GM18502 (cell line): ENCODE measurements around the gene CATSPERD.

Experiments
- ATAC-seq: cut with Tn5 transposase; IDR thresholded peaks from one replicate; pipeline ENCODE4 v1.9.1; 2021; ENCODE audit warnings: mild to moderate bottlenecking; ENCODE audit not compliant: unreplicated experiment, poor library complexity

CATSPERD gene

DNA sequence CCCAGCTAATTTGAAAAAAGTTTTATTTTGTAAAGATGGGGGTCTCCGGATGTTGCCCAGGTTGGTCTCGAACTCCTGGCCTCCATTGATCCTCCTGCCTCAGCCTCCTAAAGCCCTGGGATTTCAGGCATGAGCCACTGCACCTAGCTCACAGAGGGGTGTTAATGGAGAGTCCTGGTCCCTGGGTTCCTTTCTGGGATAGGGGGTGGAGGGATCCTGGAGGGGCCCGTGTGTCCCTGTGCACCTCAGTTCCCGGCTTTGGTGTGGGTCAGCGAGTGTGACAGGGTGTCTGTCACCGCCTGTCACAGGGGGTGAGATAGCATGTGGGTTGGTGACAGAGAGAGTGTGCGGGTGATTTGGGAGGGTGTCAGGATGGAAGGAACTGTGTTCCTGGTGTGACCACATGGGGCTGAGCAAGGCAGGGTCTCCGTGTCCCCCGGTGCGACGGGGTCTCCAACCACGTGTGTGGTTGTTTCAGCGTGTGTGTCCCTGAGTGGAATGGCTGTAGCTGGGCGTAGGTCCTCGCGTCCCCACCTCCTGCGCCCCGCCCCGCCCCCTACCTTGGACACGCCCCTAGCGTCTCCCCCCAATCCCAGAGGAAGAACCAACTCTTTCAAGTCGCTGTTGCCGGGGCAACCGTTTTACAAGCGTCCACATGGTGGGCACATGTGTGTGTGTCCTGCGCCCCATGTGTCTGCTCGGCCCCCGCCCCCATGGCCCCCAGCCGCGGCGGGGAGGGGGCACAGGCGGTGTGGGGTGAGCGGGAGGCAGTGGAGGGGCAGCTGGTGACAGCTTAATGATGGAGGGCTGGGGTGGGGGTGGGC is 81.6 kb downstream of the CATSPERD start:
- ATAC-seq, result no peak

DNA sequence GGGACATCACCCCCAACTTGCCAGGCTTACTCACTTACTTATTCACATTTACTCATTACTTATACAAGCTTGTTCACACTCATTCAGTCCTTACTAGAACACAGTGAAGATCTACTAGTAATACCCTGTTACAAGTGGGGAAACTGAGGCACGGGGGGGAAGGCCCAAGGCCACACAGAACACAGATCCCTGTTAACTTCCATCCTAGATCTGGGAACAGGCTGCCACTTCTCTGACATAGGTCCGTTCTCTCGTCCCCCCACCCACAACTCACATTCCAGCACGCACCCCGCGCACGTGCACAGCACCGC is 83.0 kb downstream of the CATSPERD start:
- no peak for ATAC-seq

DNA sequence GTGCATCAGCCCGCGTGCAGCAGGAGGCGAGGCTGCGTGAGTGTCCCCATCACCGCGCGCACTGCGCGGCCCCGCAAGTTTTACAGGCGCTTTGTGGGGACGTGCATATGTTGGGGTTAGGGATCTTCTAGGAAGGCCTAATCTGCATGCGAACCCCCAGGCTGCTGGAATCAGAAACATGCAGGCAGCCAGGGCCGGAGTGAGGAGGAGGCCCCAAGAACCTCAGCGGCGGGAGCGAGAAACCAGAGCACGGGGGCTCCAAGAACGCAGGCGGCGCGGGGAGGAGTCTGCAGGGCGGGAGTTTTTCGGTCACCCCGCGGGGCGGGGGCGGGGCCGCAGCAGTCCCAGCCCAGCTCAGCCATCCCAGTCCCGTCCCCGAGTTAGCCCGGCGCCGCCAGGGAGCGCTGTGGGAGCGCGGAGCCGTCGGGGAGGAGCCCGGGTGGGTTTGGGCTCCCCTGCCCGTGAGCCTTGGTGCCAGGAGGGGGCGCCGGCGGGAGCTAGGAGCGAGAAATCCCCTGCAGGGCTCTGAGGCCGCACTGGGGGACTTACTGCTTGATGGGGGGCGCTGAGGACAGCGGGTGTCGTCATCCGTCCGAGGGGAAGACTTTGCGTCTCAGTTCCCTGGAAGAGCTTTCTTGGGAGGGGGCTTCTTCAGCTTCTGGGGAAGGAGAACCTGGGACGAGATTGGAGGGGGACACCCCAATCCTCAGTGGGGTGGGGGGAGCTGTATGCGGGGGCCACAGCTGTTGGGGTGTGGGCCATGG is 83.5 kb downstream of the CATSPERD start:
- ATAC-seq, result peak; percentile 82

DNA sequence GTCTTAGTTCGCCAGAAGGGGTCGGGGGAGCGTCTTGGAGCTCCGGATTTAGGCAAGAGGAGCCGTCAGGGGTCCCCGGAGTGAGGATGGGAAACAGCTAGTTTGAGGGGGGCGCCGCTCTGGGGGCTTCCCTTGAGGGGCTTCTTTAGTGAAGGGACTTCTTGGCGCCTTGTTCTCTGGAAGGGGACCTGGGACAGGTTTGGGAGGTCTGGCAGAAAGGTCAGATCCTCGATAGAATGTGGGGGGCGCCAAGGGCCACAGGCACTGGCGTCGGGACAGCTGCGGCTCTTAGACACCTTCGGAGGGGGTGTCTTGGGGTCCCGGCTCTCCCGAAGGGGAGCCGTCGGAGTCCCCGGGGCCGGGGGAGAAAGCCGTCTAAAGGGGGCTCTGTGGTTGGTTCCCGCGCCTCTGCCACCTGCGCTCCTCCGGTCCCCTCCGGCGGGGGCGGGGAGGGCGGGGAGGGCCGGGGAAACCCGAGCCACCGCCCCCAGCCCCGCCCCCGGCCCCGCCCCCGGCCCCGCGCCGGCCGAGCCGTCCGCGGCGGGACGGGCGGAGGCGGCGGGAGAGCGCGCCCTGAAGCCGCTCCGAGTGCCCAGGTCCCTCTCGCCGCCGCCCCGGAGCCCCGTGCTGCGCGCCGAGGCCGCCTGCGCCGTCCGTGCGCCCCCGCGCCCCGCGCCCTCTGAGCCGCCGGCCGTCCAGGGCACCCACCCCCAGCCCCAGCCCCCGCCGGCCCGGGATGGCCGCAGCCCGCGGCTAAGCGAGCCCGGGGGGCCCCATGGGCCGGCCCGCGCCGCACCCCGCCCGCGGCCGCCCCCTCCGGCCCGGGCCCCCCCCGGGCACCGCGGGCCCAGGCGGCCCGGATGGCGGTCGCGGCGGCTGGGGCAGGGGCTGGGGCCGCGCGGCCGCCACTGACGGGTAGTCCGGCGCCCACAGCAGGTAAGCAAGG is 84.4 kb downstream of the CATSPERD start, which contains the start of gene NRTN:
NRTN (plus strand) TSS at position 552 of the 946 bp plus-strand sequence. CDS start 19,099 bp downstream, outside the sequence.
- no peak for ATAC-seq

DNA sequence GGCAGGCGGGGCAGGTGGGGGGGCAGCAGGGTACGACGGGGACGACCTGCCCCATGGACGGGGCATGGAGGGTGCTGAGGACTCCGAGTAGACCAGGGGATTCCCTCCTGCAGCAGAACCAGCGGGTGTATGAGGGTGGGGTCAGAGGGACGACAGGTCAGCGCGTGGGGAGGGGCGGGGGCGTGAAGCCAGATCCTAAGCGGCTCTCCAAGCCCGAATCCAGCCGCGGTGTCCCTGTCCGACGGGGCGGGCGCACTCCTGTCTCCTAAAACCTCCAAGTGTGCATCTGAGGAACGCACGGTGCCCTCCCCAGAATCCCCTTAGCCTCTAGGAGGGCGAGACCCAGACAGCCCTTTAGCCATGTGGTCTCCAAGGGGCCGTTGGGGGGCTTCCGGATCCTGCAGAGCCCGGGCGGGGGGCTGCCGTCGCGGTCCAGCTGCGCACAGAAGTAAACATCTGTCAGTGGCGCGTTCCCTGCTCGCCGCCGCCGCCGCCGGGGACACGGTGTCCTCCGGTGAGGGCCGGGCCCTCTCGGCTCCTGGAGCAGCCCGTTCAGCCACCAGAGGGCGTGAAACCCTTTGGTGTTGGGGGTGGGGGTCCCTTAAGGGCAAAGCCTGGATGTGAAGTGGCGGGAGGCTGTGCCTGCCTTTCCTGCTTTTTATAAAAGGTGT is 85.2 kb downstream of the CATSPERD start:
- no peak for ATAC-seq

DNA sequence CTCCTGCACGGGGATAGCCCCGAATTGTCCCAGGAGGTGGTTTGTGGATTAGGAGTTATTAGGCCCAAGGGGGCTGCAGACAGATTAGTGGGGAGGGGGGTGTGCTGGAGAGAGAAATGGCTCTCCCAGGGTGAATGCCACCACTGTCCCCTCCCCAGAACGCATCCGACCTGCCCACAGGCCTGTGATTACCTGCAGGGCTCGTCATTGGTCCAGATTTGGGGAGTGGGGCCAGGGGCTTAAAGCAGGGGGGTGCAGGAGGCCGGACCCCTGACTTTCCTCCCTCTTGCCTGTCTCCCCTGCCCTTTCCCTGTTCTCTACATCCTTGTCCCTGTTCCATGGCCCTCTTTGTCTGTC is 85.7 kb downstream of the CATSPERD start:
- ATAC-seq, result no peak

DNA sequence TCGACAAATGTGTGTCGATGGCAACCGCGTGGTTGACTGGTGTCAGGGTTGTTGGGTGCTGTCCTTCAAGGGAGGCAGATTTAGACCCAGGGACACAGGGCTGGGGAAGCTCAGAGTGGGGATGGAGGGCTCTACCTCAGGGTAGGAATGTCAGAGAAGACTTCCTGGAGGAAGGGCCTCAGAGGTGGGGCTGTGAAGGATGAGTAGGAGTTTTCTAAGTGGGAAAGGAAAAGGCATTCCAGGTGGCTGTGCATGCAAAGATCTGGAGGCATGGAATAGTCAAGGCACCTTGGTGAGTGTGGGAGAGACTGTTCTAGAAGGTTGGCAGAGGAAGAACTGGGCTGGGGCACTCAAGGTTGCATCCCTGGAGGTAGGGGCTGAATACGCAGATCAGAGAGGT is 86.5 kb downstream of the CATSPERD start:
- no peak for ATAC-seq

DNA sequence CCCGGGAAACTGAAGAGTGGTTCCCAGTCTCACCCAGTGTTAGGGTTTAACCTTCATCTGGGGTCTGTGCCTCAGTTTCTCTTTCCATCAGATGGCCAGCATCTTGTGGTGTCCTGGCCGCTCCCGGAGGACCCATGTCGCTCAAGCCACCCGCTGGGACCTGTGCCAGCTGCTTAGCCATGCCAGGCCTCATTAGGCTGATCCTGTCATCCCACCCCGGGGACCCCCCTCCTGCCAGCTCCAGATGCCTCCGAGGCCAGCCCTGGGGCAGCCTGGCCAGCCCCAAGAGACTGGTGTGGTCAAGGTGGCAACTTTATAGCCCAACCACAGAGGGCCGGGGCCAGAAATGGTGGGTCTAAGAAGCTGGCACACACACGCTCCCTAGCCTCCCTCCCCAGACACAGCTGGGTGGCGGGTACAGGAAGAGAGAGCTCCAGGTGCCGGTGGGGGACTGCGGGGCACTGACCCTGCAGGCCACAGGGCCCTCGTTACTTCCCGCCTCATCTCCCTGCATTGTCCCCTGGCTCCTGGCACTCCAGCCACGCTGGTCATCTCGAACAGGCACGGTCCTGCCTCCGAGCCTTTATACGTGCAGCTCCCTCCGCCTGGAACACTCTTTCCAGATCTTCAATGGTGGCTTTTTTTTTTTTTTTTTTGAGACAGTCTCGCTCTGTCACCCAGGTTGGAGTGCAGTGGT is 87.8 kb downstream of the CATSPERD start:
- no peak for ATAC-seq

DNA sequence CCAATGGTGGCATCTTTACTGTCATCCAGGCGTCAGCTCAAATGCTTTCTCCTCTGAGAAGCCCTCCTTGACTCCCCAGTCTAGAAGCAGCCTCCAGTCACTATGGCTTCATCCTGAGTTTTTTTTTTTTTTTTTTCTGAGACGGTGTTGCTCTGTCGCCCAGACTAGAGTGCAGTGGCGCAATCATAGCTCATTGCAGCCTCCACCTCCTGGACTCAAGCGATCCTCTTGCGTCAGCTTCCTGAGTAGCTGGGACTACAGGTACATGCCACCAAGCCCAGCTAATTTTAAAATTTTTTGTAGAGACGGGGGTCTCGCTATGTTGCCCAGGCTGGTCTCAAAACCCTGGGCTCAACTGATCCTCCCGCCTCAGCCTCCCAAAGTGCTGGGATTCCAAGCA is 88.6 kb downstream of the CATSPERD start:
- no peak for ATAC-seq

DNA sequence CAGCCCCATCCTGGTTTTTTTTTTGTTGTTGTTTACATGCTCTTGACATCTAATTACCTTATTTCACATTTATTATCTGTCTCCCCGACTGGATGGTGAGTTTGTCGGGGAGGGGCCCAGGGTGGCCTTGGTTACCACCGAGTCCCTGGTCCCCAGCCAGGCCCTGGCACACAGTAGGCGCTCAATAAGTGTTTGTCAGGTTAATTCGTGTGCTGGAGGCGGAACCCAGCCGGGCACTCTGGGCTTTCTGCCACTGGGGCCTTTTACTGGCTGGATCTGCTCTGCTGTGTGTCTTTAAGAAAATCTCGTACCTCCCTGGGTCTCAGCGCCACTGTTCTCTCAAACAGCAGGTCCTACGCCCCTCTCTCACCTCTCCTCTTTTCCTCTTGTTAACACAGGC is 89.0 kb downstream of the CATSPERD start:
- ATAC-seq, result no peak

DNA sequence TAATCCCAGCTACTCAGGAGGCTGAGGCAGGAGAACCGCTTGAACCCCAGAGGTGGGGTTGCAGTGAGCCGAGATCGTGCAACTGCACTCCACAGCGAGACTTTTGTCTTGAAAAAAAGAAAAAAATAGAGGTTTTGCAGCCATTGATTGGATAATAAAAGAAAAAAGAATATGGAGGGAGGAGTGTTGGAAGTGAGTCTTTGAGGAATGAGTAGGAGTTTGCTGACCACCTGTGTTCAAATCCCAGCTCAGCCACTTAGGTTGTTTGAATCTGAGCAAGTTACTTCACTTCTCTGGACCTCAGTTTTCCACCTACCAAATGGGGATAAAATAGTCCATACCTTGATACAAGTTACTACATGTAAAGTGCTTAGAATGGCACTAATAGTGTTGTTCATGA is 90.7 kb downstream of the CATSPERD start:
- no peak for ATAC-seq

DNA sequence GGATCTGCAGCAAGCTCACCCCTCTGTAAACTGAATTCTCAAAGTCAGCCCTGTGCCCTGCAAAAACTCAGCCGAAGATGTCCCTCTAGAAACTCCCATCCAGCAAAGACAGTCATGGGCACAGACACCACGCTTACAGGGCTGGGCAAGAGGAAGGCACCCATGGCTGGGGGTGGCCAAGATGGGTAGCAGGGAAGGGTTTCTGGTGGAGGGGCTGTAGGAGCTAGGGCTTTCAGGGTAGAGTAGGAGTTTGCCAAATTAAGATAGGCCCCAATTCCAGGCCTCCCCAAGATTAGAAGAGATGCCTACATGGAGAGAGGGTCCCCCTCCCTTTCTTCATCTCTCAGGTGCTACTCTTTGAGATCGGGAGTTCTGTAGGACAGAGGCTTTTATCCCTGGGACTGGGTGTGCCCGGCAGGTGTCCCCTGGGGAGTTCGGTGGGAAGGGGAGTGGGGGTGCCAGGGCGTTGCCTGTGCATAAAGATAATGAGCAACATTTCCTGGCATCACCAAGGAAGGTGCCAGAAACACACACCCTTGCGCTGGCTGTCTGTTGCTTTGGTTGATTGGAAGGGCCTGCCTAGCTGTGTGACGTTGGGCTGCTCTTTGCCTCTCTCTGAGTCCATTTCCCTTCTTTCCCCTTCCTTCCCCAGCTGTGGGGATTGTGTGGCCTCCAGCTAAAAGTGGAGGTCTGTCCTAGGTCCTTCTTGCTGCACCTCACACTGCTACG is 93.8 kb downstream of the CATSPERD start:
- ATAC-seq, result no peak

DNA sequence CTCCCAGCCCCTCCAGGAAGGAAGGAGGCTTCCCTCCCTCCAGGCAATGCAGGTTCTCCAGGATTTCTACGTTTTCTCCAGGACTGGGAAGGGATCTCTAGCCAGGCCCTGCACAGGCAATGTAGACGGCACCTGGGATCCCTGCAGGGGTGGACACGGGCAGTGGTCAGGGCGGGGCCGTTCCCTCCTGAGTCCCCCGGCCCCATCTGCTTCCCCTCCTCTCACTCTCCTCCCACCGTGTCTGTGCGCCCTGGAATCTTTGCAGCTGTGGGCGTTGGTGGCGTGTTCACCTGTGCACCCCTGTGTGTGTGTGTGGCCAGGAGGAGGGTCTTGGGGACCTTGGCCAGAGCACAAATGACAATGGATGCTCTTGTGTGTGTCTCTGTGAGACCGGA is 94.4 kb downstream of the CATSPERD start:
- no peak for ATAC-seq

DNA sequence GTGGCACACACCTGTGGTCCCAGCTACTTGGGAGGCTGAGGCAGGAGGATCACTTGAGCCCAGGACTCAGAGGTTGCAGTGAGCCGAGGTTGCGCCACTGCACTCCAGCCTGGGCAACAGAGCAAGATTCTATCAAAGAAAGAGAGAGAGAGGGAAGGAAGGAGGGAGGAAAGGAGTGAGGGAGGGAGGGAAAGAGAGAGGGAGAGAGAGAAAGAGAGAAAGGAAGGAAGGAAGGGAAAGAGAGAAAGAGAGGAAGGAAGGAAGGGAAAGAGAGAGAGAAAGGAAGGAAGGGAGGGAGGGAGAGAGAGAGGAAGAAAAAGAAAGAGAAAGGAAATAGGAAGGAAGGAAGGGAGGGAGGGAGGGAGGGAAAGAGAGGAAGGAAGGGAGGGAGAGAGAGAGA is 96.8 kb downstream of the CATSPERD start:
- ATAC-seq, result no peak

DNA sequence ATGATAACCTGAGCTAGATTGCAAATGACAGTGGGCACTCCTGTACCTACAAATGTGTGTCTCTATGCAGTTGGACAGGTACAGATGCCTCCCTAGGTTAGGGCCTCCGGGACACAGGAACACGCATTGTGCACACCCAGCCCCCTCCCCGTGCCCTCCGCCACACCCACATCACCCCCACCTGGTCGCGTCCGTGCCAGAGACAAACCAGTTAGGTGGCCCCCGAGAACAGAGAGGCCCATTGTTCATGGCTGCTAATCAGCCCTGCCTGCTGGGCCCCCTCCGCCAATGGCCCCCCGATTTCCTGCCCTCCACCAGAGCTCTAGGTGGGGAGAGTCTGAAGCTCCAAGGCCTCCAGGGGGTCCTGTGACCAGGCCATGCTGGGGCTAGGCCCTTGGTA is 98.2 kb downstream of the CATSPERD start:
- no peak for ATAC-seq

DNA sequence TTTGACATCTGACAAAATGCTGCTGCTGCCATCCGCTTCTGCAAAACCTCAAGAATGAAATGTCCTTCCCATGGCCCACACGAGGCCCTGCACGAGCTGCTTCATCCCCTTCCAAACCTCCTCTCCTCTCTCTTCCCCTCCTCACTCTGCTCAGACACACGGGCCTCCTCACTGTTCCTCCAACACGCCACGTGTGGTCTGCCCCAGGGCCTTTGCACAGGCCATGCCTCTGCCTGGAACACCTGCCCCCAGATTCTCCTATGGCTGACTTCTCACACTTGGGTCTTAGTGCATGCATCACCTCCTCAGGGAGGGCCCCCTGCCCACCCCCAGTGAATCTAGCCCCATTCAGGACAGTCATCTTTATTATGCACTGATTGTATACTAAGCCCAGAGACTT is 100.3 kb downstream of the CATSPERD start:
- no peak for ATAC-seq

DNA sequence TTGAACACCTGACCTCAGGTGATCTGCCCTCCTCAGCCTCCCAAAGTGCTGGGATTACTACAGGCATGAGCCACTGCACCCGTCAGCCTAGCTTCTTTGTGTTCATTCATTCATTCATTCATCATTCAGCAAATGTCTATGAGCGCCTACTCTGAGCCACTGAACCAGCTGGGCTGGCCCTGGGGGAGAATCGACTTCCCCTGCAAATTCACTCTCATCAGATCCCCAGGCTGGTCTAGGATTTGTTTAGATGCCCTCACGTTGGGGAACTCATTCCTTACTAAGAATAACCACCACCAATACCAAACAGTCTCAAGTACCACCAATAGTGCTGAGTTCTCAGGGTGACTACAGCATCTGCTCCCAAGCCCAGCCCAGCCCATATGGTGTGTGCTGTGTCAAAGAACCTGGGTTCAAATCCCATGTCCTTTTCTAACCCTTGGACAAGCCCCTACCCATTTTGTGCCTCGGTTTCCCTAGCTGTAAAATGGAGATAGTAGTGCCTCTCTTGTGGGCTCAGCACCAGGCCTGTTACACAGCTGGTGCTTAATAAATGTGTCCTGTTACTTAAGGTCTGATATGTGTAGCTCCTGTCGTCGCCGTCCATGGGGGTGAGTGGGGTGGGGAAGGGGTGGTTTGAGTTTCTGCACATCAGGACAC is 101.2 kb downstream of the CATSPERD start:
- ATAC-seq, result no peak

DNA sequence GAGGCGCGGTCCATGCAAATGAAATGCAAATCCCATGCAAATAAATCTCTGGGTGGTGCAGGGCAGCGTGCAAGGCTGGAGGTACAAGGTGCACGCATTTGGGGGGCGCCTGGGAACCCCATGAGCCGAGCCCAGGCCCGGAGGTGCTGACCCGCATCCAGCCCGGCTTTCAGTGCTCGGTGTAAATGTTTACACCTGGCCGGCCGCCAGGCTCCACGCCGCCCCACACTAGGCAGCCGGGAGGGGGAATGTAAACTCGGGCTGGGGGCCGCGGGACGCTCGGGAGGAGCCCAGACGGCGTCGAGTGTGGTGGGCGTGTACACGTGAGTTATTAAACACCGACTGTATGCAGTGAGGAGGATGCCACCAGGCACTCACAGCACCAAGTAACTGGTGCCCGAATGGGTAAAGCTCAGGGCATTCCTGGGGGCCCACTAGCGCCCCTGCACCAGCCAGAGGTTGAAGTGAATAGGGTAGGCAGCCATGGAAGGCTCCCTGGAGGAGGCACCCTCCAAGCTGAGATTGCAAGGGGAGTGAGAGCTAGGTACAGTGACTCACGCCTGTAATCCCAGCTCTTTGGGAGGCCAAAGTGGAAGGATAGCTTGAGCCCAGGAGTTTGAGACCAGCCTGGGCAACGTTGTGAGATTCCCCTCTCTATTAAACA is 101.9 kb downstream of the CATSPERD start:
- ATAC-seq, result no peak
